ENCODE data around the gene CACNG5. TPM values are rescaled to one million over a fixed set of nuclear protein-coding genes. Genes with fewer than 3 reads are reported as not detected.

Gene CACNG5
- total and polyA plus RNA-seq, 12 donors: not detected

DNA sequence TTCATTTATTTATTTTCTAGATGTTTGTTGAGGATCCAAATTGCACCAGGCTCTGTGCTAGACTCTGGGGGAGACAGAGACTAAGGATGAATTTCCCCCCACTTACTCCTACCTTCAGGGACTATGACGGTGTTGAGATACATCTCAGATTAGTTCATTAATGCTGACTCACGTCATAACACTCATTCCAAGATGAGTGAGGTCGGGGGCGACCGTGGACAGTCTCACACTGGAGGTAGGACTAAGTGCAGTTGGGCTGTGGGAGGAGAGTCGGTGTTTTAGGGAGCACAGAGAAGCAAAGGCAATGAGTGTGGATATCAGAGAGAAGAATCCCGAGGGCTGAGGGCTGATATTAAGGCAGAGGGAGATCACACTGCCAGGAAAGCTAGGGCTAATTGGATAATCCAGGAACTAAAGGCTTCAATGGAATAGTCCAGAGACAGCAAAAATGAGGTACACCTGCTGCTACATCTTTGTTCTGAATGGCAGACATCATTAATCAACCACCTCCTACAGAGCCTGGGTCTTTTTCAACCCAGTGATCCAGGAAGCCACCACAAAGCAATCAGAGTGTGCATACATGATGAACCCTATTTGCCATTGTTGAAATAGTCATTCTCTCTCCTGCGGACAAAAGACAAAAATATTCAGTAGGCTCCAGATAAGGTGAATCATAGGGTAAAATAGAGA, 91.0 kb downstream of the CACNG5 start:
- 73 to 75% methylated on average over 8 of the region's 8 CpGs for WGBS, 2 donors
- peaks cover 0 to 35% (median 17%) of the 10 kb centered on the region in 7 donors for H3K27me3 ChIP-seq
- H3K9me3 ChIP-seq: peaks cover 0 to 7% (median 0%) of the 10 kb centered on the region in 11 donors
- intact Hi-C loops (cut with DNase I): no loop called here
- no peak for DNase-seq
- H3K27ac ChIP-seq: no peak overlapping the region
- no peak overlapping the region for H3K4me3 ChIP-seq
- TF ChIP-seq, protein P1, sequence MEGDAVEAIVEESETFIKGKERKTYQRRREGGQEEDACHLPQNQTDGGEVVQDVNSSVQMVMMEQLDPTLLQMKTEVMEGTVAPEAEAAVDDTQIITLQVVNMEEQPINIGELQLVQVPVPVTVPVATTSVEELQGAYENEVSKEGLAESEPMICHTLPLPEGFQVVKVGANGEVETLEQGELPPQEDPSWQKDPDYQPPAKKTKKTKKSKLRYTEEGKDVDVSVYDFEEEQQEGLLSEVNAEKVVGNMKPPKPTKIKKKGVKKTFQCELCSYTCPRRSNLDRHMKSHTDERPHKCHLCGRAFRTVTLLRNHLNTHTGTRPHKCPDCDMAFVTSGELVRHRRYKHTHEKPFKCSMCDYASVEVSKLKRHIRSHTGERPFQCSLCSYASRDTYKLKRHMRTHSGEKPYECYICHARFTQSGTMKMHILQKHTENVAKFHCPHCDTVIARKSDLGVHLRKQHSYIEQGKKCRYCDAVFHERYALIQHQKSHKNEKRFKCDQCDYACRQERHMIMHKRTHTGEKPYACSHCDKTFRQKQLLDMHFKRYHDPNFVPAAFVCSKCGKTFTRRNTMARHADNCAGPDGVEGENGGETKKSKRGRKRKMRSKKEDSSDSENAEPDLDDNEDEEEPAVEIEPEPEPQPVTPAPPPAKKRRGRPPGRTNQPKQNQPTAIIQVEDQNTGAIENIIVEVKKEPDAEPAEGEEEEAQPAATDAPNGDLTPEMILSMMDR (IDR thresholded peaks at IDR 0.05): no peak
- no peaks in the 10 kb centered on the region for H3K4me1 ChIP-seq
- ATAC-seq: no peak
- H3K36me3 ChIP-seq: no peaks in the 10 kb centered on the region

DNA sequence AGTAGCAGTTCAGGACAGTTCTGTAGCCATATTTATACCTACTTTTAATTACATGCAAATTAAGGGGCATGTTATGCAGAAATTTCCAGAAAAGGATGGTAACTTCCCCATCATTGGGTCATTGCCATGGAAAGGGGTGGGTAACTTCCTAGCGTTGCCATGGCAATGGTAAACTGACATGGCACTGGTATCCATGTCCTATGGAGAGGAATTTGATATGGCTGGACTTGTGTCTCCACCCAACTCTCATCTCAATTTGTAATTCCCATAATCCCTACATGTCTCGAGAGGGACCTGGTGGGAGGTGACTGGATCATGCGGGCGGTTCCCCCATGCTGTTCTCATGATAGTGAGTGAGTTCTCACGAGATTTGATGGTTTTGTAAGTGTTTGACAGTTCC, 94.0 kb downstream of the CACNG5 start:
- TF ChIP-seq, protein P1 (IDR thresholded peaks at IDR 0.05): no peak
- Histone ChIP-seq H3K4me1 (no peaks in the 10 kb centered on the region), H3K4me3 (no peak overlapping the region), H3K27me3 (peaks cover 0 to 35% (median 17%) of the 10 kb centered on the region in 7 donors), H3K9me3 (no peaks in the 10 kb centered on the region), H3K27ac (no peak overlapping the region), H3K36me3 (no peaks in the 10 kb centered on the region)
- no peak for ATAC-seq
- no peak for DNase-seq
- intact Hi-C loops (cut with DNase I): no loop called here
- WGBS, 2 donors: 81 to 84% methylated on average over 5 of the region's 5 CpGs

DNA sequence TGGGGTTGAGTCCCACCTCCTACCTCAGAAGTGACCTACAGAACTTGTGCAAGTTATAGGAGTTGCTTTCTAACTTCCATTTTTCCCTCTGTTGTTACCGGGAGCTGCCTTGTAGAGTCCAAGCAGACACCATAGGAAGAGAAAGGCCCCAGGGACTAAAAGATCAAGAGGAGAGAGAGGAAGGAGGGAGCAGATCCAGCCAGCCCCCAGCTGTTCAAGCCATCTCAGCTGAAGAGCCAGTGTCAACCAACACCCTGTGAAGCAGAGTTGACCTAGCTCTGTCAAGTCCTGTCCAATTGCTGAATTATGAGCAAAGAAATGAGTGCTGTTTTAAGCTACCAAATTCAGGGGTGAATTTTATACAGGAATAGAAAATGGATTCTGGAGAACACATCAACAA, 94.7 kb downstream of the CACNG5 start:
- H3K36me3 ChIP-seq: no peaks in the 10 kb centered on the region
- WGBS, 2 donors: 19 to 30% methylated on average over 1 of the region's 1 CpG
- H3K4me1 ChIP-seq: no peaks in the 10 kb centered on the region
- TF ChIP-seq, protein P1 (IDR thresholded peaks at IDR 0.05): no peak
- ATAC-seq: no peak
- H3K9me3 ChIP-seq: no peaks in the 10 kb centered on the region
- H3K27me3 ChIP-seq: peaks cover 0 to 35% (median 17%) of the 10 kb centered on the region in 7 donors
- intact Hi-C loops (cut with DNase I): no loop called here
- no peak for DNase-seq
- no peak overlapping the region for H3K4me3 ChIP-seq
- H3K27ac ChIP-seq: no peak overlapping the region

DNA sequence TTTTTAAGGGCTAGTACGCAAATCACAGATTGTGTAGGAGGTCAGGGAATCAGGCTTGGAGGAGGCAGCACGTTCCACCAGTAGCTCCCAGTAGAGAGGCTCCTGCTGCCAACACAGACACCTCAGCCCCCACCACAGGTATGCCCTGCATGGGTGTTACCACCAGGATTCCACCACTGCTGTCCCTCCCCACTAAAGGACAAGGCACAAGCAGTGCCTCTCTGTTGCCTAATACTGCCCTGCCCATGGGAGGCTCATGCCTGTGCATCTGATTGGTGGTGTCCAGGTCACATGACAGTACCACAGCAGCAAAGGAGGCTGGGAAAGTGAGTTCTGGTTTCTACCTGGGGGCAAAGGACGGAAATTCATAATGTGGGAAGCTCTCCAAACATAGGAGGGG, 96.0 kb downstream of the CACNG5 start:
- TF ChIP-seq, protein P1 (IDR thresholded peaks at IDR 0.05): no peak
- DNase-seq (no peak), ATAC-seq (no peak)
- Histone ChIP-seq H3K4me1 (no peaks in the 10 kb centered on the region), H3K36me3 (no peaks in the 10 kb centered on the region), H3K27me3 (peaks cover 0 to 25% (median 13%) of the 10 kb centered on the region in 7 donors), H3K4me3 (no peak overlapping the region), H3K9me3 (no peaks in the 10 kb centered on the region), H3K27ac (no peak overlapping the region)
- 51 to 61% methylated on average over 3 of the region's 3 CpGs for WGBS, 2 donors
- intact Hi-C loops (cut with DNase I): no loop called here
